Astrocyte (in vitro differentiated cells and primary cell): ENCODE data around the gene ZNF408. TPM values are rescaled to one million over a fixed set of nuclear protein-coding genes. Genes with fewer than 3 reads are reported as not detected.

Experiments
- DNase-seq: peaks from one replicate; pipeline ENCODE4 v3.0.0-alpha.2; 2010; ENCODE audit warnings: low read depth
- FAIRE-seq: peaks from 2 replicates; lab custom pipeline; 2011; peaks lifted over from hg19 to GRCh38; lab: Jason Lieb, UNC
- H2AFZ ChIP-seq: 2 replicates; pipeline ENCODE4 v1.6.0; 2012; ENCODE audit warnings: low read depth, low read length, inconsistent platforms
- H3K27ac ChIP-seq: 2 replicates; pipeline ENCODE4 v1.5.1; 2011; ENCODE audit warnings: low read depth, low read length, inconsistent platforms
- H3K27me3 ChIP-seq: 2 replicates; pipeline ENCODE4 v1.6.0; 2011; ENCODE audit warnings: low read length, inconsistent platforms; ENCODE audit not compliant: insufficient read depth
- H3K36me3 ChIP-seq: 2 replicates; pipeline ENCODE4 v1.5.1; 2011; ENCODE audit warnings: low read length, inconsistent platforms; ENCODE audit not compliant: insufficient read depth
- H3K4me1 ChIP-seq: 2 replicates; pipeline ENCODE4 v1.5.1; 2011; ENCODE audit warnings: low read length, inconsistent platforms; ENCODE audit not compliant: insufficient read depth
- H3K4me2 ChIP-seq: 2 replicates; pipeline ENCODE4 v1.6.0; 2012; ENCODE audit warnings: low read length, inconsistent platforms
- H3K4me3 ChIP-seq: 2 replicates; pipeline ENCODE4 v1.5.1; 2011; ENCODE audit warnings: low read depth, mild to moderate bottlenecking, low read length, inconsistent platforms; ENCODE audit not compliant: insufficient read depth
- H3K79me2 ChIP-seq: 2 replicates; pipeline ENCODE4 v1.6.0; 2012; ENCODE audit warnings: mild to moderate bottlenecking, low read length, inconsistent platforms; ENCODE audit not compliant: insufficient read depth
- H3K9ac ChIP-seq: 2 replicates; pipeline ENCODE4 v1.6.0; 2012; ENCODE audit warnings: mild to moderate bottlenecking, low read length, inconsistent platforms
- H3K9me3 ChIP-seq: 2 replicates; pipeline ENCODE4 v1.5.1; 2012; ENCODE audit warnings: low read depth, mild to moderate bottlenecking, low read length, inconsistent platforms; ENCODE audit not compliant: insufficient read depth
- H4K20me1 ChIP-seq: 2 replicates; pipeline ENCODE4 v1.6.0; 2012; ENCODE audit warnings: low read length, inconsistent platforms; ENCODE audit not compliant: insufficient read depth
- H3K27ac Mint-ChIP-seq: one replicate; pipeline ENCODE4 v1.8.0; 2021; ENCODE audit warnings: mild to moderate bottlenecking, mixed read lengths; ENCODE audit not compliant: unreplicated experiment
- H3K27me3 Mint-ChIP-seq: one replicate; pipeline ENCODE4 v1.8.0; 2021; ENCODE audit warnings: low read depth, mixed read lengths; ENCODE audit not compliant: unreplicated experiment
- H3K36me3 Mint-ChIP-seq: one replicate; pipeline ENCODE4 v1.8.0; 2021; ENCODE audit warnings: low read depth, mixed read lengths; ENCODE audit not compliant: unreplicated experiment
- H3K4me1 Mint-ChIP-seq: one replicate; pipeline ENCODE4 v1.8.0; 2021; ENCODE audit warnings: low read depth, mixed read lengths; ENCODE audit not compliant: unreplicated experiment
- H3K4me3 Mint-ChIP-seq: one replicate; pipeline ENCODE4 v1.8.0; 2021; ENCODE audit warnings: mild to moderate bottlenecking, moderate library complexity, mixed read lengths; ENCODE audit not compliant: unreplicated experiment
- H3K9me3 Mint-ChIP-seq: one replicate; pipeline ENCODE4 v1.8.0; 2021; ENCODE audit warnings: mild to moderate bottlenecking, mixed read lengths; ENCODE audit not compliant: unreplicated experiment
- CTCF ChIP-seq: IDR thresholded peaks from 2 replicates; pipeline ENCODE4 v1.5.1; 2011; ENCODE audit warnings: low read depth, mild to moderate bottlenecking, inconsistent platforms, low read length, moderate library complexity; ENCODE audit not compliant: insufficient read depth
- EZH2 ChIP-seq: IDR thresholded peaks from 2 replicates; pipeline ENCODE4 v1.6.1; 2012; ENCODE audit warnings: mild to moderate bottlenecking, low read length, inconsistent platforms; ENCODE audit not compliant: insufficient read depth
- total RNA-seq: library from RNA; stranded (reverse); gene quantifications from 2 replicates; pipeline ENCODE4 v1.2.1, GENCODE V29; 2021

ZNF408 gene
- total RNA-seq, 1 donor from 2014 or later: 18.3 TPM

- Histone ChIP-seq H3K9me3 (no peaks in the 10 kb centered on the region), H3K36me3 (peaks cover 13% of the 10 kb centered on the region), H4K20me1 (peaks cover 8% of the 10 kb centered on the region), H3K27me3 (no peaks in the 10 kb centered on the region), H3K4me3 (no peak overlapping the region), H3K4me2 (peak overlapping the region; percentile 7), H2AFZ (no peak overlapping the region), H3K4me1 (peaks cover 10% of the 10 kb centered on the region), H3K27ac (peak overlapping the region; percentile 35), H3K9ac (peak overlapping the region; percentile 16), H3K79me2 (peaks cover 13% of the 10 kb centered on the region)
- FAIRE-seq (no peak), DNase-seq (peak; percentile 82)
- H3K4me1 Mint-ChIP-seq: peaks cover 8% of the 10 kb centered on the region
- H3K9me3 Mint-ChIP-seq: no peaks in the 10 kb centered on the region
- no peak overlapping the region for H3K27ac Mint-ChIP-seq
- peaks cover 18% of the 10 kb centered on the region for H3K36me3 Mint-ChIP-seq
- H3K27me3 Mint-ChIP-seq: no peaks in the 10 kb centered on the region
- H3K4me3 Mint-ChIP-seq: no peak overlapping the region
- TF ChIP-seq EZH2 (no peak), CTCF (no peak)
Observed at GRCh38 chr11:46686886-46687795, 13.7 kb upstream of the ZNF408 start.

GRCh38 chr11:46690702-46691101, 10.1 kb upstream of the ZNF408 start:
- no peak for FAIRE-seq
- H3K9ac ChIP-seq: no peak overlapping the region
- peaks cover 10% of the 10 kb centered on the region for H3K4me1 ChIP-seq
- H3K4me2 ChIP-seq: no peak overlapping the region
- H2AFZ ChIP-seq: no peak overlapping the region
- Mint-ChIP-seq H3K9me3 (no peaks in the 10 kb centered on the region), H3K27me3 (no peaks in the 10 kb centered on the region), H3K4me1 (peaks cover 24% of the 10 kb centered on the region), H3K4me3 (no peak overlapping the region), H3K27ac (peak overlapping the region; percentile 41), H3K36me3 (peaks cover 31% of the 10 kb centered on the region)
- no peak for DNase-seq
- H3K4me3 ChIP-seq: no peak overlapping the region
- no peaks in the 10 kb centered on the region for H3K27me3 ChIP-seq
- peaks cover 7% of the 10 kb centered on the region for H4K20me1 ChIP-seq
- H3K9me3 ChIP-seq: no peaks in the 10 kb centered on the region
- H3K36me3 ChIP-seq: peaks cover 25% of the 10 kb centered on the region
- TF ChIP-seq EZH2 (no peak), CTCF (no peak)
- peaks cover 18% of the 10 kb centered on the region for H3K79me2 ChIP-seq
- no peak overlapping the region for H3K27ac ChIP-seq

- Histone ChIP-seq H4K20me1 (peaks cover 21% of the 10 kb centered on the region), H3K79me2 (peaks cover 31% of the 10 kb centered on the region), H3K27ac (peak overlapping the region; percentile 2), H3K27me3 (no peaks in the 10 kb centered on the region), H3K4me1 (peaks cover 13% of the 10 kb centered on the region), H3K4me2 (no peak overlapping the region), H2AFZ (no peak overlapping the region), H3K9ac (peak overlapping the region; percentile 6), H3K36me3 (peaks cover 28% of the 10 kb centered on the region), H3K9me3 (no peaks in the 10 kb centered on the region), H3K4me3 (no peak overlapping the region)
- Mint-ChIP-seq H3K9me3 (no peaks in the 10 kb centered on the region), H3K27me3 (no peaks in the 10 kb centered on the region), H3K36me3 (peaks cover 26% of the 10 kb centered on the region), H3K4me3 (no peak overlapping the region), H3K27ac (peak overlapping the region; percentile 85), H3K4me1 (peaks cover 36% of the 10 kb centered on the region)
- TF ChIP-seq CTCF: no peak
- TF ChIP-seq EZH2: no peak
- DNase-seq (no peak), FAIRE-seq (no peak)
Observed at GRCh38 chr11:46692450-46692849, 8.4 kb upstream of the ZNF408 start.
